ENCODE measurements around the gene SPAG9.

GRCh38 chr17:51028176-51028863 lies 92.3 kb downstream of the SPAG9 start:
- TF ChIP-seq CTCF (IDR thresholded peaks at IDR 0.05; ENCODE audit: poor library complexity) (no peak), EZH2 (IDR thresholded peaks at IDR 0.05; ENCODE audit: borderline replicate concordance) (no peak), EZH2phosphoT487 (IDR thresholded peaks at IDR 0.05; ENCODE audit: low read depth, severe bottlenecking, unreplicated experiment) (no peak)

Data from hepatocyte (in vitro differentiated cells).